GM23248 (cell line): ENCODE results near the gene HDAC9. TPM values are rescaled to one million over a fixed set of nuclear protein-coding genes. Genes with fewer than 3 reads are reported as not detected.

ENCODE experiments used
- DNase-seq: peaks from one replicate; pipeline ENCODE4 v3.0.0-alpha.2; 2015
- H2AFZ ChIP-seq: fragments of 200-600 bp; sonication (generic); 2 replicates; pipeline ENCODE4 v1.6.1; 2016; ENCODE audit warnings: antibody characterized with exemption
- H3F3A ChIP-seq: fragments of 200-600 bp; sonication (generic); 2 replicates; pipeline ENCODE4 v1.6.1; 2016; ENCODE audit warnings: mild to moderate bottlenecking, antibody characterized with exemption, mixed run types; ENCODE audit not compliant: insufficient read depth
- H3K27ac ChIP-seq: fragments of 200-600 bp; sonication (generic); 2 replicates; pipeline ENCODE4 v1.5.1; 2016; ENCODE audit warnings: mild to moderate bottlenecking
- H3K27me3 ChIP-seq: fragments of 200-600 bp; sonication (generic); replicated peaks from 2 replicates; pipeline ENCODE4 v1.6.1; 2016; ENCODE audit warnings: mild to moderate bottlenecking; ENCODE audit not compliant: insufficient read depth
- H3K36me3 ChIP-seq: fragments of 200-600 bp; sonication (generic); 2 replicates; pipeline ENCODE4 v1.6.1; 2016; ENCODE audit warnings: low read depth, mild to moderate bottlenecking
- H3K4me1 ChIP-seq: fragments of 200-600 bp; sonication (generic); 2 replicates; pipeline ENCODE4 v1.6.1; 2016; ENCODE audit warnings: mild to moderate bottlenecking; ENCODE audit not compliant: insufficient read depth
- H3K4me2 ChIP-seq: fragments of 200-600 bp; sonication (generic); one replicate; pipeline ENCODE4 v1.6.1; 2016; ENCODE audit warnings: mild to moderate bottlenecking; ENCODE audit not compliant: unreplicated experiment
- H3K4me3 ChIP-seq: fragments of 200-600 bp; sonication (generic); 2 replicates; pipeline ENCODE4 v1.5.1; 2016; ENCODE audit warnings: mild to moderate bottlenecking
- H3K79me2 ChIP-seq: fragments of 200-600 bp; sonication (generic); 2 replicates; pipeline ENCODE4 v1.6.1; 2016; ENCODE audit warnings: mild to moderate bottlenecking; ENCODE audit not compliant: insufficient read depth
- H3K9ac ChIP-seq: fragments of 200-600 bp; sonication (generic); 2 replicates; pipeline ENCODE4 v1.6.1; 2016; ENCODE audit warnings: mild to moderate bottlenecking
- H3K9me2 ChIP-seq: fragments of 200-600 bp; sonication (generic); 2 replicates; pipeline ENCODE4 v1.6.1; 2016; ENCODE audit warnings: mixed run types, mild to moderate bottlenecking, moderate library complexity; ENCODE audit not compliant: insufficient read depth
- H3K9me3 ChIP-seq: fragments of 200-600 bp; sonication (generic); one replicate; pipeline ENCODE4 v1.6.1; 2017; ENCODE audit warnings: low read depth
- H4K20me1 ChIP-seq: fragments of 200-600 bp; sonication (generic); 2 replicates; pipeline ENCODE4 v1.6.0; 2016; ENCODE audit not compliant: insufficient read depth
- EZH2 ChIP-seq: fragments of 200-600 bp; sonication (generic); IDR thresholded peaks from 2 replicates; pipeline ENCODE4 v1.6.1; 2018; ENCODE audit warnings: antibody characterized with exemption, mild to moderate bottlenecking; ENCODE audit not compliant: insufficient read depth, poor library complexity, severe bottlenecking
- EZH2phosphoT487 ChIP-seq: fragments of 200-600 bp; sonication (generic); IDR thresholded peaks from 2 replicates; pipeline ENCODE4 v1.6.1; 2018; ENCODE audit warnings: antibody characterized with exemption, moderate library complexity, mild to moderate bottlenecking, low read depth; ENCODE audit not compliant: insufficient read depth
- WGBS, 2 experiments: methylation state at CpG; one replicate each; pipeline ENCODE4 v1.1.6; 2015 to 2017; ENCODE audit warnings: low lambda C conversion rate in 2 of 2, low coverage in 1 of 2; ENCODE audit errors: missing lambda C conversion rate in 2 of 2; 5-methylcytosine and 5-hydroxymethylcytosine counted together
- in situ Hi-C: fragments of 300-500 bp; cut with MboI; formaldehyde crosslinking; loops from 2 replicates; pipeline ENCODE4 v1.15.0; 2020
- polyA plus RNA-seq: library from polyadenylated mRNA; unstranded; fragments of >200 nt; fragmentation: Nextera tagmentation; extraction: Ambion mirVana; gene quantifications from 2 replicates; pipeline ENCODE4 v1.2.1, GENCODE V29; 2016
- total RNA-seq: library from RNA; depleted of rRNA; stranded (reverse); fragments of >200 nt; shearing (Covaris generic); gene quantifications from 2 replicates; pipeline ENCODE4 v1.2.3, GENCODE V29; 2014

Gene HDAC9
- total and polyA plus RNA-seq, 2 experiments from 2014 or later, result 1.6 to 2.1 TPM

GRCh38 chr7:18890885-18891621, 395.5 kb downstream of the HDAC9 start:
- Histone ChIP-seq H3K27me3 (no peaks in the 10 kb centered on the region), H3K9me2 (peaks cover 3% of the 10 kb centered on the region; the same call in 1 of the 2 replicates), H3K4me1 (peaks cover 34% of the 10 kb centered on the region), H3K4me2 (no peak overlapping the region), H3K36me3 (no peaks in the 10 kb centered on the region), H3K9me3 (no peaks in the 10 kb centered on the region), H3K9ac (no peak overlapping the region), H3K4me3 (no peak overlapping the region), H3F3A (peaks cover 21% of the 10 kb centered on the region), H2AFZ (no peak overlapping the region), H3K27ac (no peak overlapping the region), H3K79me2 (no peaks in the 10 kb centered on the region), H4K20me1 (no peaks in the 10 kb centered on the region)
- no peak for DNase-seq
- TF ChIP-seq EZH2phosphoT487, result no peak
- no peak for TF ChIP-seq EZH2
- WGBS, 2 experiments, result 74 to 78% methylated on average over 4 of the region's 4 CpGs
- in situ Hi-C loops, result no loop called here

DNA sequence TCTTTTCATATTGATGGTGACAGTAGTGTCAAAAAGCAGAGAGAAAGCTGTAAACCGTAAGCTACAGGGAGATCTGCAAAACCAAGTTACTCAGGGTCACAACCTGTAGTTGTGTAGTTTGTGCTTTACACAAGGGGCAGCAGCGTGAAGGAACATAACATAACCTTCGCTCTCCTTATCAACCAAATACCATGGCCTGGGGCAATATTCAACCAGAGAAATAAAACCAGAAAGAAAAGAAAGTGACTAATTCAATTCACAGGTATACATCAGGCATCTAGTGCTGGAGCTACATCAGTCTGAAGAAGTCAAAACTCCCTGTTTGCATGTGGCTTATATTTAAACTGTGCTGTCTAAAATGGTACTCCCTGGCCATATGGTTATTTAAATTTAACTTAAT, 397.6 kb downstream of the HDAC9 start:
- in situ Hi-C loops, result no loop called here
- Histone ChIP-seq H3K27ac (no peak overlapping the region), H3K9me2 (no peaks in the 10 kb centered on the region), H4K20me1 (no peaks in the 10 kb centered on the region), H3K4me2 (no peak overlapping the region), H3K9ac (no peak overlapping the region), H2AFZ (no peak overlapping the region), H3F3A (peaks cover 21% of the 10 kb centered on the region), H3K36me3 (no peaks in the 10 kb centered on the region), H3K4me1 (peaks cover 41% of the 10 kb centered on the region), H3K79me2 (no peaks in the 10 kb centered on the region), H3K27me3 (no peaks in the 10 kb centered on the region), H3K9me3 (no peaks in the 10 kb centered on the region), H3K4me3 (no peak overlapping the region)
- TF ChIP-seq EZH2phosphoT487, result no peak
- no peak for TF ChIP-seq EZH2
- whole genome bisulfite sequencing, 2 experiments, result 97 to 99% methylated on average over 3 of the region's 3 CpGs
- DNase-seq, result no peak

GRCh38 chr7:18894155-18894554, 398.6 kb downstream of the HDAC9 start:
- H2AFZ ChIP-seq, result no peak overlapping the region
- H3K27ac ChIP-seq, result no peak overlapping the region

DNA sequence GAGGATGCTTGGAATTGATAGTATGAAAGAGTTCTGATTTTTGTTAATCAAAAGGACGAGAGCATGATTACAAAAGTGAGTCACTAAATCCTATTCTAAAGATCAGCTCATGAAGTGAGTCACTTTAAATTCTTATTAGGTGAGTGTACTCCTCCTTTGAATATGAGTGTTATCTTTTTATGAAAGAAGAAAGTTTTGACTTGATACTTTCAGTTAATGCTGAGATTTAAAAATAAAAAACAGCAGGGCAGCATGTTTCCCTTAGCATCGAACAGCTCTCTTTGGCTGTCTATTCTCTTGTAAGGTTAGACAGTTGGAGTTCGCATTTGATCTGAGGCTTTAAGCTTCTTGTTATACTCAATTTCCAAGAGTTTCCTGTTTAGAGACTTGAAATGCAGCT, 399.9 kb downstream of the HDAC9 start:
- TF ChIP-seq EZH2phosphoT487 (no peak), EZH2 (no peak)
- peak overlapping the region; percentile 70 for H3K4me2 ChIP-seq
- H3K36me3 ChIP-seq, result no peaks in the 10 kb centered on the region
- H3K79me2 ChIP-seq, result no peaks in the 10 kb centered on the region
- peak overlapping the region; percentile 22 for H3K9ac ChIP-seq
- peak overlapping the region; percentile 58 for H2AFZ ChIP-seq
- H3K9me3 ChIP-seq, result no peaks in the 10 kb centered on the region
- H4K20me1 ChIP-seq, result no peaks in the 10 kb centered on the region
- H3K4me3 ChIP-seq, result peak overlapping the region; percentile 51
- in situ Hi-C loops, result no loop called here
- peaks cover 32% of the 10 kb centered on the region for H3K4me1 ChIP-seq
- peak overlapping the region; percentile 41 for H3K27ac ChIP-seq
- peak; percentile 79 for DNase-seq
- H3K9me2 ChIP-seq, result no peaks in the 10 kb centered on the region
- no peaks in the 10 kb centered on the region for H3K27me3 ChIP-seq
- peaks cover 13% of the 10 kb centered on the region for H3F3A ChIP-seq
- WGBS, 2 experiments, result 7 to 12% methylated on average over 3 of the region's 3 CpGs

More at GRCh38 chr7:18894155-18894554, 398.6 kb downstream of the HDAC9 start:
- H3K4me2 ChIP-seq, result no peak overlapping the region
- no peaks in the 10 kb centered on the region for H4K20me1 ChIP-seq
- in situ Hi-C loops, result no loop called here
- no peak overlapping the region for H3K9ac ChIP-seq
- H3K9me3 ChIP-seq, result no peaks in the 10 kb centered on the region
- peaks cover 21% of the 10 kb centered on the region for H3F3A ChIP-seq
- 98 to 100% methylated on average over 3 of the region's 3 CpGs for WGBS, 2 experiments
- H3K4me3 ChIP-seq, result no peak overlapping the region
- no peaks in the 10 kb centered on the region for H3K79me2 ChIP-seq
- TF ChIP-seq EZH2, result no peak
- TF ChIP-seq EZH2phosphoT487, result no peak
- no peaks in the 10 kb centered on the region for H3K9me2 ChIP-seq
- H3K27me3 ChIP-seq, result no peaks in the 10 kb centered on the region
- DNase-seq, result no peak
- H3K36me3 ChIP-seq, result no peaks in the 10 kb centered on the region
- H3K4me1 ChIP-seq, result peaks cover 41% of the 10 kb centered on the region
